PC-9 (cell line): ENCODE data around the gene CAVIN3. TPM values are rescaled to one million over a fixed set of nuclear protein-coding genes. Genes with fewer than 3 reads are reported as not detected.

Experiments
- BruUV-seq: library from RNA; stranded (reverse); fragments of 400-500 nt; replicated peaks from 2 replicates; lab custom pipeline; 2021; lab: Mats Ljungman, UMichigan
- CTCF ChIA-PET: fragments of 300-600 bp; sonication (Branson Sonifier 250); formaldehyde crosslinking; loops from one replicate; lab custom pipeline; 2022; ENCODE audit warnings: antibody characterized with exemption; lab: Charles Lee
- POLR2A ChIA-PET: fragments of 300-600 bp; sonication (Branson Sonifier 250); formaldehyde crosslinking; loops from one replicate; lab custom pipeline; 2022; ENCODE audit warnings: antibody characterized with exemption; ENCODE audit not compliant: unreplicated experiment; lab: Charles Lee
- DNase-seq, 2 experiments: peaks; one replicate each; pipeline versions ENCODE4 v3.0.0 to v3.0.0-alpha.2; 2015 to 2022; ENCODE audit warnings: mixed read lengths in 1 of 2
- H2AFZ ChIP-seq: fragments of 200-600 bp; sonication (generic); 2 replicates; pipeline ENCODE4 v1.8.1; 2017; ENCODE audit warnings: antibody characterized with exemption
- H3F3A ChIP-seq: fragments of 200-600 bp; sonication (generic); 2 replicates; pipeline ENCODE4 v1.8.1; 2017; ENCODE audit warnings: antibody characterized with exemption, mild to moderate bottlenecking, low read depth; ENCODE audit not compliant: insufficient read depth
- H3K27ac ChIP-seq: fragments of 200-600 bp; sonication (generic); 2 replicates; pipeline ENCODE4 v1.6.1; 2016; ENCODE audit warnings: mixed run types
- H3K27me3 ChIP-seq: fragments of 200-600 bp; sonication (generic); 2 replicates; pipeline ENCODE4 v1.6.1; 2016; ENCODE audit warnings: low read depth, mixed run types; ENCODE audit not compliant: insufficient read depth
- H3K36me3 ChIP-seq: fragments of 200-600 bp; sonication (generic); 2 replicates; pipeline ENCODE4 v1.6.1; 2016; ENCODE audit warnings: low read depth, mixed run types
- H3K4me1 ChIP-seq: fragments of 200-600 bp; sonication (generic); replicated peaks from 2 replicates; pipeline ENCODE4 v1.6.1; 2016; ENCODE audit warnings: mixed run types; ENCODE audit not compliant: insufficient read depth
- H3K4me2 ChIP-seq: fragments of 200-600 bp; sonication (generic); 2 replicates; pipeline ENCODE4 v1.6.1; 2017; ENCODE audit warnings: mixed run types
- H3K4me3 ChIP-seq: fragments of 200-600 bp; sonication (generic); 2 replicates; pipeline ENCODE4 v1.6.1; 2016; ENCODE audit warnings: mixed run types
- H3K79me2 ChIP-seq: fragments of 200-600 bp; sonication (generic); 2 replicates; pipeline ENCODE4 v1.6.1; 2017; ENCODE audit warnings: low read depth, mixed run types
- H3K9me2 ChIP-seq: fragments of 200-600 bp; sonication (generic); 2 replicates; pipeline ENCODE4 v1.8.1; 2017; ENCODE audit warnings: mild to moderate bottlenecking; ENCODE audit not compliant: insufficient read depth
- H3K9me3 ChIP-seq: fragments of 200-600 bp; sonication (generic); 2 replicates; pipeline ENCODE4 v1.8.1; 2016; ENCODE audit warnings: low read depth; ENCODE audit not compliant: insufficient read depth
- H4K20me1 ChIP-seq: fragments of 200-600 bp; sonication (generic); 2 replicates; pipeline ENCODE4 v1.8.1; 2017; ENCODE audit not compliant: insufficient read depth
- EZH2 ChIP-seq: fragments of 200-600 bp; sonication (generic); IDR thresholded peaks from 2 replicates; pipeline ENCODE4 v1.8.0; 2017; ENCODE audit warnings: antibody characterized with exemption, low read depth
- intact Hi-C: fragments of 100-400 bp; cut with micrococcal nuclease; formaldehyde crosslinking; loops from one replicate; pipeline ENCODE4 v1.10.0; 2022; ENCODE audit not compliant: unreplicated experiment
- total RNA-seq: library from RNA; stranded (reverse); gene quantifications from 2 replicates; pipeline ENCODE4 v1.2.3, GENCODE V29; 2021
- TF ChIP-seq, protein P1 (sequence below): fragments of 200-600 bp; sonication (generic); conservative IDR thresholded peaks from 2 replicates; pipeline ENCODE4 v1.6.1; 2017; ENCODE audit warnings: mixed run types, antibody characterized with exemption, mild to moderate bottlenecking, moderate library complexity

Gene CAVIN3
- total RNA-seq, 1 experiment from 2014 or later, result 26.0 TPM

DNA sequence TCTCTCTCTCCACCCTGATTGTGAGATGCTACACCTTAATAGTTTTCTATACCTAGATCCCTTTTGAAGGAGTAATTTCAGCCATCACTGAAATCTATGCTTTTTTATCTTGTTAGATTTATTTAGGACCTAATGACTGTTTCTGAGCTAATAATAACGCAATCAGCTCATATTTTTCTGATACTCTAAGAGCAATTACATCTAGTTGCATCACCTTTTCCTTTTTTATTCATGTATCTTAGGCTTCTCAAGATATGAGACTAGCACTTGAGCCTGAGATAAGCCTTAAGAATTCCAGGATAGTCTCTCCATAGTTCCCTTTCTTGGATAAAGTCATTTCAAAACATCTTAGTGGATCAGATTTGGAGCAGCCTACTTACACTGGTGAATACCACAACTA is 25.1 kb upstream of the CAVIN3 start:
- no peaks in the 10 kb centered on the region for H3K9me3 ChIP-seq
- H3K4me3 ChIP-seq, result no peak overlapping the region
- TF ChIP-seq EZH2, result no peak
- TF ChIP-seq, protein P1, sequence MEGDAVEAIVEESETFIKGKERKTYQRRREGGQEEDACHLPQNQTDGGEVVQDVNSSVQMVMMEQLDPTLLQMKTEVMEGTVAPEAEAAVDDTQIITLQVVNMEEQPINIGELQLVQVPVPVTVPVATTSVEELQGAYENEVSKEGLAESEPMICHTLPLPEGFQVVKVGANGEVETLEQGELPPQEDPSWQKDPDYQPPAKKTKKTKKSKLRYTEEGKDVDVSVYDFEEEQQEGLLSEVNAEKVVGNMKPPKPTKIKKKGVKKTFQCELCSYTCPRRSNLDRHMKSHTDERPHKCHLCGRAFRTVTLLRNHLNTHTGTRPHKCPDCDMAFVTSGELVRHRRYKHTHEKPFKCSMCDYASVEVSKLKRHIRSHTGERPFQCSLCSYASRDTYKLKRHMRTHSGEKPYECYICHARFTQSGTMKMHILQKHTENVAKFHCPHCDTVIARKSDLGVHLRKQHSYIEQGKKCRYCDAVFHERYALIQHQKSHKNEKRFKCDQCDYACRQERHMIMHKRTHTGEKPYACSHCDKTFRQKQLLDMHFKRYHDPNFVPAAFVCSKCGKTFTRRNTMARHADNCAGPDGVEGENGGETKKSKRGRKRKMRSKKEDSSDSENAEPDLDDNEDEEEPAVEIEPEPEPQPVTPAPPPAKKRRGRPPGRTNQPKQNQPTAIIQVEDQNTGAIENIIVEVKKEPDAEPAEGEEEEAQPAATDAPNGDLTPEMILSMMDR, result no peak
- no peak for DNase-seq
- H3K4me1 ChIP-seq, result no peaks in the 10 kb centered on the region
- no peak overlapping the region for H3K27ac ChIP-seq
- H2AFZ ChIP-seq, result no peak overlapping the region
- H3F3A ChIP-seq, result no peaks in the 10 kb centered on the region
- ChIA-PET CTCF (no interaction called here), POLR2A (no interaction called here)
- no peaks in the 10 kb centered on the region for H3K79me2 ChIP-seq
- intact Hi-C loops, result no loop called here
- no peaks in the 10 kb centered on the region for H4K20me1 ChIP-seq
- H3K27me3 ChIP-seq, result no peaks in the 10 kb centered on the region
- no peak overlapping the region for H3K4me2 ChIP-seq
- H3K9me2 ChIP-seq, result no peaks in the 10 kb centered on the region; the same call in 1 of the 2 replicates
- H3K36me3 ChIP-seq, result no peaks in the 10 kb centered on the region
- no TSS peak for BruUV-seq

DNA sequence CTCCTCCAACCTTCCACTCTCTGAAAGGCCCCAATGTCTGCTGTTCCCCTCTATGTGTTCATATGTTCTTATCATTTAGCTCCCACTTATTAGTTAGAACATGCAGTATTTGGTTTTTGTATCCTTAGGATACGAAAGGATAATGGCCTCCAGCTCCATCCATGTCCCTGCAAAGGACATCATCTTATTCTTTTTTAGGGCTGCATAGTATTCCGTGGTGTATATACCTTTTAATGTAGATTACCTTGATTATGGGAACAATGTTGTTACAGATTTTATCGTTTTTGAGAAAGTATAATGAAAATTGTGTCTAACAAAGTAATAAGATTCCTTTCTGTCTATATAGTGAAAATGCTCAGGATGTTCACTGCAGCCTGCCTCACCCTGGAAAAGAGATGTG is 16.0 kb upstream of the CAVIN3 start:
- intact Hi-C loops, result no loop called here
- Histone ChIP-seq H2AFZ (no peak overlapping the region), H3F3A (no peaks in the 10 kb centered on the region), H3K4me2 (no peak overlapping the region), H3K9me3 (no peaks in the 10 kb centered on the region), H3K4me1 (no peaks in the 10 kb centered on the region), H4K20me1 (no peaks in the 10 kb centered on the region), H3K79me2 (no peaks in the 10 kb centered on the region), H3K36me3 (no peaks in the 10 kb centered on the region), H3K9me2 (no peaks in the 10 kb centered on the region), H3K4me3 (no peak overlapping the region), H3K27ac (no peak overlapping the region), H3K27me3 (no peaks in the 10 kb centered on the region)
- ChIA-PET POLR2A (no interaction called here), CTCF (no interaction called here)
- BruUV-seq, result no TSS peak
- TF ChIP-seq, protein P1, result no peak
- no peak for TF ChIP-seq EZH2
- no peak for DNase-seq

DNA sequence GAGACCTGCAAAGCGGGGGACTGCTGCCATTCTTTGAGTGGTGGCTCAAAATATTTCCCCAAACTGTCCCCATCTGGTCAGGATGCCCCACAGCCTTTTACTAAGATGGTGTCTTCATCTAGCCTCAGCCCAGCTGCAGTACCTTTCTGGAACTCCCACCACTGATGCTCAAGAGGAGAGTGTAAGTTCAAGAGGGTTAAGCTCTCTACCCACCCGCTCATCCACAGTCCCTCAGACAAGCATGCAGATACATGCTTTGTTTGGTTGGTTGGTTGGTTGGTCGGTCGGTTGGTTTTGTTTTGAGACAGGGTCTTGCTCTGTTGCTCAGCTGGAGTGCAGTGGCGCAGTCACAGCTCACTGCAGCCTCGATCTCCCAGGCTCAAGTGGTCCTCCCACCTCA is 14.5 kb upstream of the CAVIN3 start:
- H3K27ac ChIP-seq, result no peak overlapping the region
- H3K4me1 ChIP-seq, result no peaks in the 10 kb centered on the region
- H3K9me2 ChIP-seq, result no peaks in the 10 kb centered on the region
- TF ChIP-seq, protein P1, result no peak
- no peak for TF ChIP-seq EZH2
- no peak overlapping the region for H3K4me2 ChIP-seq
- CTCF ChIA-PET, result no interaction called here
- intact Hi-C loops, result no loop called here
- POLR2A ChIA-PET, result no interaction called here
- DNase-seq, result no peak
- no peaks in the 10 kb centered on the region for H3K79me2 ChIP-seq
- no peaks in the 10 kb centered on the region for H3K9me3 ChIP-seq
- no peaks in the 10 kb centered on the region for H4K20me1 ChIP-seq
- no peaks in the 10 kb centered on the region for H3K27me3 ChIP-seq
- H3K36me3 ChIP-seq, result no peaks in the 10 kb centered on the region
- no peaks in the 10 kb centered on the region for H3F3A ChIP-seq
- no peak overlapping the region for H3K4me3 ChIP-seq
- no peak overlapping the region for H2AFZ ChIP-seq
- BruUV-seq, result no TSS peak
